Pancreas (tissue), 10 donors: ENCODE results near the gene ZNF528. TPM values are rescaled to one million over a fixed set of nuclear protein-coding genes. Genes with fewer than 3 reads are reported as not detected.

Source experiments
- ATAC-seq, 4 donors: fragments of 200-7000 bp; cut with Tn5 transposase; one replicate each; pipeline versions ENCODE4 v1.8.0 to v1.9.1; 2020; ENCODE audit warnings: mild to moderate bottlenecking in 4 of 4, moderate library complexity in 4 of 4
- DNase-seq, 6 donors: peaks; one replicate each; pipeline ENCODE4 v3.0.0-alpha.2; 2020
- FAIRE-seq: peaks from 2 replicates; lab custom pipeline; 2012; peaks lifted over from hg19 to GRCh38; lab: Jason Lieb, UNC
- H3K27ac ChIP-seq, 4 donors: fragments of 200-600 bp; sonication (generic); 1 replicate in 3 of 4; 2 replicates in 1 of 4; pipeline versions ENCODE4 v1.5.0 to v1.8.0; 2020
- H3K27me3 ChIP-seq, 4 donors: fragments of 200-600 bp; one replicate each; pipeline ENCODE4 v1.8.0; 2021
- H3K36me3 ChIP-seq, 3 donors: fragments of 200-600 bp; sonication (generic) in 1 of 3; one replicate each; pipeline versions ENCODE4 v1.5.0 to v1.8.0; 2020 to 2021
- H3K4me1 ChIP-seq, 3 donors: fragments of 200-600 bp; one replicate each; pipeline ENCODE4 v1.8.0; 2021
- H3K4me3 ChIP-seq, 4 donors: fragments of 200-600 bp; sonication (generic) in 2 of 4; one replicate each; pipeline versions ENCODE4 v1.5.0 to v1.8.0; 2020 to 2021
- H3K9me3 ChIP-seq, 4 donors: fragments of 200-600 bp; one replicate each; pipeline ENCODE4 v1.8.0; 2021
- CTCF ChIP-seq, 4 donors: fragments of 200-600 bp; sonication (generic) in 3 of 4; IDR thresholded peaks; one replicate each; pipeline versions ENCODE4 v1.5.0 to v1.8.0; 2021; ENCODE audit warnings: antibody characterized with exemption in 4 of 4
- WGBS, 2 donors: extraction: QIAGEN DNeasy Blood & Tissue Kit; methylation state at CpG; one replicate each; pipeline ENCODE4 v1.1.7; 2013; 5-methylcytosine and 5-hydroxymethylcytosine counted together
- intact Hi-C, 3 donors: fragments of 100-400 bp; cut with DNase I; formaldehyde crosslinking; loops; one replicate each; pipeline versions ENCODE4 v1.11.1 to v1.14.2; 2022
- polyA plus RNA-seq, 2 donors: library from polyadenylated mRNA; stranded (reverse); fragments of 200-250 nt; gene quantifications; one replicate each; pipeline ENCODE4 v1.2.3, GENCODE V29; 2013
- total RNA-seq, 6 donors: library from RNA; stranded (reverse); fragmentation: NEBNext Ultra II Directional in 4 of 6; extraction: Animal tissue kit (Norgen Biotek cat#: 25700) in 4 of 6; gene quantifications; one replicate each; pipeline versions ENCODE4 v1.2.1 to v1.2.4, GENCODE V29; 2021 to 2023
- donor health status: healthy with polysubstance abuse.
- donor health status: DM: no; HTN: no; CAD: no; lungs with moderate emphysema.
- donor health status: DM: no; HTN: no; CAD: no.
- donor health status: control.
- donor health status: control.
- donor health status: Bipolar disorder and iron deficiency.
- donor health status: DM: yes; HTN: yes; CAD: no.
- donor health status: DM: no; HTN: no; CAD: no.
- donor health status: DM: no; HTN: no; CAD: no.
- donor health status: DM: yes; HTN: yes; CAD: no.

Gene ZNF528
- total RNA-seq (10 to 100 TPM in 1 of 6 donors, 1 to 10 TPM in 5; 3.9 to 12.4 (median 6.9) TPM), polyA plus RNA-seq (1 to 10 TPM; 6.3 to 7.3 TPM)

GRCh38 chr19:52397310-52398080 is at the start of gene ZNF528:
TSS of gene ZNF528 (plus strand) at chr19:52397849. CDS start at chr19:52402014, 4,165 bp downstream.
- FAIRE-seq: no peak
- no peak for TF ChIP-seq CTCF (IDR thresholded peaks at IDR 0.05)
- intact Hi-C loops: no loop called here
- Histone ChIP-seq H3K27ac (peak within 1 kb of the TSS; percentile 7 to 64 (median 42)), H3K4me3 (peak within 1 kb of the TSS; percentile 35 to 71 (median 58)), H3K4me1 (no peaks in the 10 kb centered on the region), H3K9me3 (no peaks in the 10 kb centered on the region), H3K36me3 (peaks cover under 1 to 10% (median 7%) of the 10 kb centered on the region in 3 donors), H3K27me3 (no peaks in the 10 kb centered on the region)
- ATAC-seq: peak; percentile 100
- DNase-seq: peak; percentile 90 to 99 (median 94)
- 0 to 1% methylated on average over 32 to 36 of the region's 36 CpGs for WGBS, 2 donors

GRCh38 chr19:52351512-52351911 is 46.1 kb upstream of the ZNF528 start:
- intact Hi-C loops: no loop called here
- TF ChIP-seq CTCF (IDR thresholded peaks at IDR 0.05): no peak
- no peak overlapping the region for H3K27ac ChIP-seq
- no peaks in the 10 kb centered on the region for H3K4me1 ChIP-seq
- DNase-seq (no peak), FAIRE-seq (no peak), ATAC-seq (no peak)
- peaks cover 0 to 3% (median 0%) of the 10 kb centered on the region in 3 donors for H3K36me3 ChIP-seq
- H3K4me3 ChIP-seq: no peak overlapping the region
- WGBS, 2 donors: 71 to 74% methylated on average over 9 of the region's 9 CpGs
- no peaks in the 10 kb centered on the region for H3K27me3 ChIP-seq
- H3K9me3 ChIP-seq: no peaks in the 10 kb centered on the region

- Histone ChIP-seq H3K4me3 (no peak overlapping the region), H3K36me3 (peaks cover 0 to 17% (median 0%) of the 10 kb centered on the region in 3 donors), H3K9me3 (peaks cover 0 to 8% (median 3%) of the 10 kb centered on the region in 4 donors), H3K4me1 (no peaks in the 10 kb centered on the region), H3K27me3 (no peaks in the 10 kb centered on the region), H3K27ac (no peak overlapping the region)
- no peak for ATAC-seq
- WGBS, 2 donors: 91 to 97% methylated on average over 8 of the region's 8 CpGs
- no peak for DNase-seq
- intact Hi-C loops: no loop called here
- FAIRE-seq: no peak
- TF ChIP-seq CTCF (IDR thresholded peaks at IDR 0.05): no peak
Measured at GRCh38 chr19:52366414-52366824, 31.2 kb upstream of the ZNF528 start.

- Histone ChIP-seq H3K4me1 (no peaks in the 10 kb centered on the region), H3K36me3 (peaks cover 0 to 24% (median 8%) of the 10 kb centered on the region in 3 donors), H3K9me3 (peaks cover 0 to 8% (median 3%) of the 10 kb centered on the region in 4 donors), H3K27ac (peak within 1 kb of the TSS; percentile 69 to 85 (median 76)), H3K4me3 (peak within 1 kb of the TSS; percentile 53 to 75 (median 65)), H3K27me3 (no peaks in the 10 kb centered on the region)
- TF ChIP-seq CTCF (IDR thresholded peaks at IDR 0.05): no peak
- DNase-seq (peak; percentile 88 to 97 (median 93)), ATAC-seq (peak; percentile 100), FAIRE-seq (no peak)
- 1% methylated on average over 52 of the region's 52 CpGs for WGBS, 2 donors
- intact Hi-C loops: no loop called here
Measured at GRCh38 chr19:52369559-52370340, 27.9 kb upstream of the ZNF528 start, which contains the start of gene ZNF880. TSS of gene ZNF880 (plus strand) at chr19:52369923. CDS start at chr19:52369966, 43 bp downstream.
